Posterior vena cava (tissue), 2 donors: ENCODE data around the gene NEK2. TPM values are rescaled to one million over a fixed set of nuclear protein-coding genes. Genes with fewer than 3 reads are reported as not detected.
"Not testable (repeated sequence)": the region's sequence is repeated elsewhere in the genome, so short reads cannot be mapped to it uniquely, and the experiment has no call there.

Experiments
- DNase-seq: peaks from one replicate; pipeline ENCODE4 v3.0.0-alpha.2; 2020; ENCODE audit warnings: low spot score
- intact Hi-C, 2 donors: fragments of 100-400 bp; cut with DNase I; formaldehyde crosslinking; loops; one replicate each; pipeline versions ENCODE4 v1.14.1 to v1.14.2; 2022 to 2023
- total RNA-seq, 2 donors: library from RNA; stranded (reverse); fragmentation: NEBNext Ultra II Directional; extraction: Animal tissue kit (Norgen Biotek cat#: 25700); gene quantifications; one replicate each; pipeline ENCODE4 v1.2.1, GENCODE V29; 2021
- donor health status: DM: yes; HTN: yes; CAD: no.
- donor health status: DM: yes; HTN: yes; CAD: no.

The NEK2 gene
- total RNA-seq, 2 donors from 2014 or later: not detected

DNA sequence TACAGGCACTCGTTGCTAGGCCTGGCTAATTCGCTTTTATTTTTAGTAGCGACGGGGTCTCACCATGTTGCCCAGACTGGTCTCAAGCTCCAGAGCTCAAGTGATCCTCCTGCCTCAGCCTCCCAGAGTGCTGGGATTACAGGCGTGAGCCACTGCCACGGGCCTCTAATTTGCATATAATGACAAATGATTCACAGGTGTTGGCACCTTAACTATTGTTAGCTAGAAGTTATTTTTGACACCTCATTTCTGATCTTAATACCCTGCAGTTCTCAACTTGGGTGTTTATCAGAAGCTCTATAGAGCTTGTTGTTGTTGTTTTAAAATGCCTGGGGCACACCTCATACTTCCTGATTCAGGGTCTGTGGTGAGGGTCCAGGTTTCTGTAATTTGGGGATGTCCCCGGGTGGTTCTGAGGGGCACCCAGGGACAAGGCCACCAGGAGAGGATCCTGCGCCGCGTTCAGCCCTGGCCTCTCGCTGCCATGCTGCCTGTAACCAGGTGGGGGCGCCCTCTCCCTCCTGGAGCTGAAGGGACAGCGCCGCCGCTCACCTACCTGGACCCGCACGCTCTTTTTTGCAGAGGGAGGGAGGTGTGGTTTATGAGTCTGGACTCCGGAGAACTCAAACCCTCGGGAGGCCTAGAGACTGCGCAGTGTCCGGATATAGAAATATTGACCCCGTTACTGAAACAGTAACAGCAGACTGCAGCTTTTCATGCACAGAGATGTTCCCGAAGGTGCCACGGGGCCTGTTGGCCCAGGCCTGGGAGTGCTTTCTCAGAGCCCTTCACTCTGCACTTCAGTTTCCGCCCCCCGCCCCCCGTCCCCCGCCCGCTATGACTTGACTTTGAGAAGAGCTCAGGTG is 23.0 kb upstream of the NEK2 start:
- intact Hi-C loops: loop anchor here in 1 of 2 donors (10.0 kb wide), 1 partner anchor 136 kb away; the partner anchor contains the start of gene LPGAT1
- DNase-seq: peak; percentile 93

DNA sequence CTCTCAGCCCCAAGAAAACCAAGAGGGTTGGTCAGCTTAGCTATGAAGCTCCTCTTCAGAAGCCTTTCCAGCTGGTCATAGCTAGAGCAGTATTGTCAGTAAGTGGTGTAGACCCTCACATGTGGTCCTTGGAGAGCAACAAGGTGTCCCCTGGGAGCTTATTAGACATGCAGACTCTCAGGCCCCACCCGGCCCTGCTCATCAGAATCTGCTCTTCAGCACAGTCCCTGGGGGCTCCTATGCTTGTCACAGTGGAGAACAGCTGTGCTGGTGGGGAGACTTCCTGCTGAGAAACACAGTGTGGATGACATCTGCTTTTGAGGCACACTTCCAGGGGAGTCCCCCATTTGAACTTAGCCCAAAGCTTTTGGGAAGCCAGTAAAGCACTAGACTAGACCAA is 21.9 kb upstream of the NEK2 start:
- intact Hi-C loops: loop anchor here in 1 of 2 donors (10.0 kb wide), 1 partner anchor 137 kb away; the partner anchor contains the start of gene LPGAT1
- no peak for DNase-seq

DNA sequence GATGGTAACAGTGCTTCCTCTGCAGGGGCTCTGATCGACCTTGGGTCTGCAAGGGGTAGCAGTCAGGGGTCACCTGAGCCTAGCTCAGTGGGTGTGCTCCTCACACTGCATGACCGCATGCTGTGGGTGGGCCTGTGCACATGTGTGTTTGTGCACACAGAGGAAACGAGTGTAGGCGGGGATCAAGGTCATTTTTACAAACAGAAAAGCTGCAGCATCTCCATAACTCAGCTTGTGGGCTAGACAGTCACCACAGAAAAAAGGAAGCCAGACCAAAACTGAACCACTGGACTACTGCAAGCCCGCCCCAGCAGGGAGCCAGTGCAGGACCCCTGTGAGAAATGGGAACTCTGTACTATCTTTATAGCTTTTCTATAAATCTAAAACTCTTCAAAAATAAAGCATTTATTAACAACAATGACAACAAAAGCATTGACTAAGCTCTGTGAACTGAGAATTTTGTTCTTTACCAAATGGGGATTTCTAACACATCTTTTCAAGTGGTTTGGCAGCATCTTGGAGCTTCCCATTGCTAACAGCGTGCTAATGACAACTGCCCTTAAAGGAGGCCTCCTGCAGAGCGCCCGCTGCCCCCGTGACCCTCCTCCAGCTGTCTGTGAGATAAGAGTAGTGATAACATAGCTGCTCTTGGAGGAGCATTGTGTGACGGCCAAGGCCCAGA is 19.9 kb upstream of the NEK2 start:
- DNase-seq: no peak
- intact Hi-C loops: loop anchor here in 1 of 2 donors (10.0 kb wide), 1 partner anchor 140 kb away; the partner anchor contains the start of gene LPGAT1

DNA sequence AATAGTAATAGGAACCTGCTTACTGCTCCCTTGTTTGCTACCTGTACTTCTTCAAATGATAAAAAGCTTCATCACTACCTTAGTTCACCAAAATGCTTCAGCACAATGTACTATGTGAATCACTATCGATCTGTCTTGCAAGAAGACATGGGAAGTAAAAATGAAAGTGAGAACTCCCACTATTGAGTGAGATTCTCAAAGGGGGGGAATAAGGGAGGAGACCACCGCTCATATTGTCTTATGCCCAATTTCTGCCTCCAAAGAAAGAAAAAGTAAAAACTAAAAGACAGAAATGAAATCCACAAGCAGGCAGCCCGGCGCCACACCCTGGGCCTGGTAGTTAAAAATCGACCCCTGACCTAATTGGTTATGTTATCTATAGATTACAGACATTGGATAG is 18.5 kb upstream of the NEK2 start:
- intact Hi-C loops: loop anchor here in 1 of 2 donors (10.0 kb wide), 1 partner anchor 141 kb away; the partner anchor contains the start of gene LPGAT1

DNA sequence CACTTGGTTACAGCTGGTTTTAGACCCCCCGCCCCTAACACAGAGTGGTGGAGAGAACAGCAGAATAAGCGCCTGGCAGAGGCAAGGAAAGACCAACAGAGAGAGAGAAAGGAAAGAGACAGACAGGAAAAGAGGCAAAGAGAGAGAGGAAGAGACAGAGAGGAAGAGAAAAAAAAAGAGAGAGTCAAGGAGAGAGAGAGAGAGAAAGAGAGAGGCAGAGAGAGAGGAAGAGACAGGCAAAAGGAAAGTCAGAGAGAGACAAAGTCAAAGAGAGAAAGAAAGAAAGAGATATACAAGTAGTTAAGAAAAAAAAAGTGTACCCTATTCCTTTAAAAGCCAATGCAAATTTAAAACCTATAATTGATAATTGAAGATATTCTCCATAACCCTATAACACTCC is 13.0 kb upstream of the NEK2 start:
- no peak for DNase-seq
- intact Hi-C loops: no loop called here

More for the DNA sequence above, 18.5 kb upstream of the NEK2 start:
- DNase-seq: not testable (repeated sequence)

GRCh38 chr1:211687462-211688215 is 12.2 kb upstream of the NEK2 start:
- intact Hi-C loops: no loop called here
- no peak for DNase-seq

DNA sequence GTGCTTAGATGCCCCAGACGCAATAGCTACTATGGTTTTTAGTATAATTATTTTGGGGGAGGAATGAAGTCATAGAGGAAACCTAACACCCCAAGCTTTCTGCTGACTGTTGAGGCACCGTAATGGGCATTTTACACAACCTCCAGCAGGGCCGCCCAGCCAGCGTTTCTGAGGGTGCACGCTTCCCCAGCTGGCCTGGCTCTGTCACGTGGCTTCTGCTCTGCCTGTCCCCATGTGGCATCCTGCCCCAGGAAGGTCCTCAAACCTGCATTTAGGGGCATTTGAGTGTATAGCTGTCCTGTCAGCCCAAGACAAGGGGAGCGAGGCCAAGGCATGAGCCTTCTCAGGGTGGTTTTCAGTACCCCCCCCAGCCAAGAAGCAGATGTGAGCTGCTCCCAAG is 10.4 kb upstream of the NEK2 start:
- DNase-seq: no peak
- intact Hi-C loops: no loop called here

- intact Hi-C loops: no loop called here
- no peak for DNase-seq
Measured at GRCh38 chr1:211684791-211685190, 9.4 kb upstream of the NEK2 start.

- intact Hi-C loops: no loop called here
Measured at GRCh38 chr1:211684331-211684730, 8.9 kb upstream of the NEK2 start.

DNA sequence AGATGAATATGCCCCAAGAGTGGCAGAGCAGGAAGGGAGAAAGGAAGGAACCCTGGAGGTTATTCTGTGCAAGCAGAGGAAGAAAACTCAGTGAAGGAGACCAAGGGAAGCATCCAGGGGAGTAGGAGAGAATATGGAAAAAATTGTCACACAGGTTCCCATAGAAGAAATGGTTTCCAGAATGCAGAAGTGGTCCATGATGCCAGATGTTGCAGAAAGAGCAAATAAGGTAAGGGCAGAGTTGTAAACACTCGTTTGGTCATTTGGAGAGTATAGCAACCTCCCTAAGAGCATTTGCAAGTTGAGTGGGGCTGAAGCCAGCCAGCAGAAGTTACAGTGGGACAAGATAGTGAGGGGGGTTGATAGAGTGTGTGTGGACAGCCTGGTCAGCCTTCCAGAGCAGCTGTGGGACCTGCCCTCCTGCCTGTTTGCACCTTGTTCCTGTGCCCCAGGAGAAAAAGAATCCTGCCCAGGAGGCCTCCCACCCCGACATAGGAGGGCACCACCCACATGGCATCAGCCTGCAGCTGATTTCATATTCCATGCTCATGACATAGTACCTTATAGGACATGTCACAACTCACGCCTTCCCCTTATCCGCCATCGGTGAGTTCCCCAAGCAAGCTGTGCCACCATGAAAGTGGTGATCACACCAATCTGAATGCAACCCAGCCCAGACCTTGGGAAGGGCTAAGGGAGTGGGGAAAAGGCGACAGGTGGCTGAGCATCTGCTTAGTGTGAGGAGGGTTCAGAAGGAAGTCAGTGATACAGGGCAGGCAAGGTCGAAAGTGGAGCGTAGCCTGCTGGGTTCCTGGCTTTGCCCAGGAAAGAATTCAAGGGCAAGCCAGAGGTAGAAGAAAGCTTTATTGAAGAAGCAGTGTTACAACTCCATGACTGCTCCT is 8.2 kb upstream of the NEK2 start:
- intact Hi-C loops: no loop called here
- DNase-seq: no peak

More at GRCh38 chr1:211684331-211684730, 8.9 kb upstream of the NEK2 start:
- DNase-seq: no peak

- intact Hi-C loops, DNase-seq: not testable (repeated sequence)
Measured at GRCh38 chr1:211682186-211682585, 6.8 kb upstream of the NEK2 start.

- DNase-seq: peak; percentile 92
- intact Hi-C loops: no loop called here
Measured at GRCh38 chr1:211680752-211681327, 5.4 kb upstream of the NEK2 start.

DNA sequence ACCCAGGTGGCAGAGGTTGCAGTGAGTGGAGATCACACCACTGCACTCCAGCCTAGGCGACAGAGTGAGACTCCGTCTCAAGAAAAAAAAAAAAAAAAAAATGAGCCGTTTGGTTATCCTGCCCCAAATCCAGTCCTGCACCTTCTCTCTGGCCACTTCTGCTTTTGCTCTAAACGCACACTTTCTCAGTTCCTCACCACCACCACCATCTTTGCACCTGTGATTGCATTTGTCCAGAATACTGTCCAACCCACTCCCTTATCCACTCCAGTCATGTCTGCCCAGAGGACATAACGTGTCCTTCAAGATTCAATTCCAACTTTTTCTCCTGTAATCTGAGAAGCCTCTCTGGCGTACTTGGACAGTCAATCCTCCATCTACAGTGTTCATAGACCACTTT is 2.2 kb upstream of the NEK2 start:
- intact Hi-C loops: no loop called here
- DNase-seq: no peak

DNA sequence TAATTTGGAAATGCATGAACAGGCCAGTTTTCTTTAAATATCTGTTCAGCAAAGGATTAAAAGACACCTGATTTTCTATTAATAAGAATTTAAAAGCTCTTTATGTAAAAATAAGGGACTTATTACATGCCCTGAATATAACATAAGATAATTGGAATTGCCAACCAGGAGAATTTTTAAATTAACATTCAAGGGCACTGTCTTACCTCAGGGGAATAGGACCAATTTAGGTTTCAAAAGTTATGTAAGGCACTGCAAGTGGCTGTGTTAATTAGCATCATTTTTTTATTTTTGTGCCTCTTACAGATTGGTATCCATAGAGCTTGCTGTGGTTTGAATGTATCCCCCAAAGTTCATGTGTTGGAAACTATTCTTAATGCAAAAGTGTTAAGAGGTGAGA is 1.3 kb upstream of the NEK2 start:
- intact Hi-C loops: no loop called here
- no peak for DNase-seq

GRCh38 chr1:211676106-211676583 is 724 bp upstream of the NEK2 start:
- intact Hi-C loops: no loop called here
- no peak for DNase-seq

DNA sequence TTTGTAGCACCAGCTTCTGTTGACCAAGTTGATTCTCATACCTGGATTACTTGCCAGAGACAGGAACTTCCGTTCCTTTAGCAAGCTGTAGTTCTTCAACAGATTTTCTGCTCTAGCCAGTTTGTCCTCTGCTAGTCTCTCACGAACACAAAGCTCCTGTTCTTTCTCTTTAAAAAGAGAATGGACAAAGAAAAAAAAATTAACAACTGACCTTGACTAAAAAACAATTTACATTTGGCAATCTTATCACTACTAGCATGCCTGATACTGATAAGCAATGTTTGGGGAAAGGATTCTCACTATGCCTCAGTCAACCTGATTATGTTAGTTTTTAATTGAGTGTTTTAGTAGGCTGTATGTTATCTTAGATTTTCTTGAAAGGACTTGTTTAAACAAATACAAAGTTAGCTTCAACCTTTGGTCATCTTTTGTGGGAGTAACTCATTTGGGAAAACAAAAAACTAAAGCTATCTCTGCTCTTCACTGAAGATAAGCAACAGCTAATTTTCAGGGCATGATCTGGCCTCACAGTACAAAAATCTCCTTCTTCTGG is 8.3 kb downstream of the NEK2 start:
- intact Hi-C loops: no loop called here
- no peak for DNase-seq

DNA sequence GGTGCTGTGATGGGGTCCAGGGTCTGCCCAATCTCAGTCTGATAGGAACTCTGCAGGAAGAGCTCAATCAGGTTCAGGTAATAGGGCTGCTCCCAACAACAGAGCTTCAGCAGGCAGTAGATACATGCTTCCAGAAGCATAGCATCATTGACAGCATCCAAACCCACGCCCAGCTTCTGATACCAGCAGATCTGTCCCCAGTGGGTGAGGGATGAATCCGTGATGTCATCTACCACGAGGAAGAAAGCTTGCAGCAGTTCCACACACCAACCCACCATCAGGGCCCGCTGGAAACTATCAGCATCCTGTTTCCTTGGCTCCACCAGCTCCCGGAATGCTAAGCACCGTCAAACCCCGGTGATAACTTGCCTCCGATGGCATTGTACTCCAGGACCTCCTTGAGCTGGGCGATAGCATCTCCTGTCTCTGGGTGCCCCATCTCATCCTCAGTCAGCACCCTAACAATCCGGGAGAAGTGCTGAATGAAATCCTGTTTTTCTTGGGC is 14.7 kb downstream of the NEK2 start:
- intact Hi-C loops: no loop called here
- peak; percentile 38 for DNase-seq

DNA sequence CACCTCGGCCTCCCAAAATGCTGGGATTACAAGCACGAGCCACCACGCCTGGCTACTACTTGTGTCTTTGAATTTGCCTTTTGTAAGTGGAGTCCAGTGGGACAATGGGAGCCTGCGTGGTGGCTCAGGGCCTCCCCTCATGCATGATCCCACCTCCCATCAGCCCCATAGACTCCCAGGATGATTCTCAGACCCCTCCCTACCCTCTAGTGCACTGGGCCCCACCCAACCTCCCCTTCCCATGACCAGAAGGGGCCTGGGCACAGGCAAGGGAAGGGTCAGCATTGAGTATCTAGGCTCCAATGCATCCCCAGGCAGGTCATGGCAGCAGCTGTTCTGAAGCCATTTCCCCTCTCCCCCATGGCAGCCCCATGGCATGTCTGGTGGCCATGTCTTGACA is 18.7 kb downstream of the NEK2 start:
- intact Hi-C loops: loop anchor here in 1 of 2 donors (10.0 kb wide), 1 partner anchor 82 kb away; the partner anchor contains the start of gene SLC30A1

More for the DNA sequence above, 18.7 kb downstream of the NEK2 start:
- no peak for DNase-seq
